HG03103 (cell line): ENCODE data around the gene TBC1D9.
"Not testable (repeated sequence)": the region's sequence is repeated elsewhere in the genome, so short reads cannot be mapped to it uniquely, and the experiment has no call there.

Experiments used
- ATAC-seq: cut with Tn5 transposase; IDR thresholded peaks from one replicate; pipeline ENCODE4 v1.9.1; 2021; ENCODE audit warnings: low read depth; ENCODE audit not compliant: unreplicated experiment

The TBC1D9 gene

GRCh38 chr4:140754918-140755773 lies 1.0 kb downstream of the TBC1D9 start:
- ATAC-seq, result no peak

- ATAC-seq, result no peak
Observed at GRCh38 chr4:140753329-140753728, 2.9 kb downstream of the TBC1D9 start.

- no peak for ATAC-seq
Observed at GRCh38 chr4:140752291-140753068, 3.7 kb downstream of the TBC1D9 start.

- no peak for ATAC-seq
Observed at GRCh38 chr4:140750470-140750869, 5.7 kb downstream of the TBC1D9 start.

GRCh38 chr4:140748171-140748570 lies 8.0 kb downstream of the TBC1D9 start:
- ATAC-seq, result no peak

- ATAC-seq, result not testable (repeated sequence)
Observed at GRCh38 chr4:140746546-140746945, 9.6 kb downstream of the TBC1D9 start.

- ATAC-seq, result no peak
Observed at GRCh38 chr4:140744421-140744820, 11.8 kb downstream of the TBC1D9 start.

GRCh38 chr4:140743194-140743931 lies 12.8 kb downstream of the TBC1D9 start:
- peak; percentile 69 for ATAC-seq

GRCh38 chr4:140742838-140743193 lies 13.4 kb downstream of the TBC1D9 start:
- ATAC-seq, result peak; percentile 18

- ATAC-seq, result no peak
Observed at GRCh38 chr4:140740906-140741670, 15.1 kb downstream of the TBC1D9 start.

GRCh38 chr4:140740422-140740821 lies 15.8 kb downstream of the TBC1D9 start:
- ATAC-seq, result no peak

- ATAC-seq, result no peak
Observed at GRCh38 chr4:140739971-140740370, 16.2 kb downstream of the TBC1D9 start.

- no peak for ATAC-seq
Observed at GRCh38 chr4:140738139-140738538, 18.0 kb downstream of the TBC1D9 start.

GRCh38 chr4:140736669-140737343 lies 19.4 kb downstream of the TBC1D9 start:
- no peak for ATAC-seq

GRCh38 chr4:140735779-140736391 lies 20.3 kb downstream of the TBC1D9 start:
- ATAC-seq, result no peak

GRCh38 chr4:140735317-140735716 lies 20.9 kb downstream of the TBC1D9 start:
- no peak for ATAC-seq

- no peak for ATAC-seq
Observed at GRCh38 chr4:140732780-140733179, 23.4 kb downstream of the TBC1D9 start.

- ATAC-seq, result no peak
Observed at GRCh38 chr4:140729344-140730049, 26.7 kb downstream of the TBC1D9 start.
